Measurements from ENCODE around the gene VDR.
A peak's percentile ranks its signal among the peaks of the same experiment; 100 is the strongest.
"Not testable (repeated sequence)": the region's sequence is repeated elsewhere in the genome, so short reads cannot be mapped to it uniquely, and the experiment has no call there.

The VDR gene

GRCh38 chr12:47812797-47813510 is 91.8 kb downstream of the VDR start:
- peak; percentile 85 for DNase-seq (ENCODE audit: low read depth)

- no peak for DNase-seq (ENCODE audit: low read depth)
These were observed 93.0 kb downstream of the VDR start for GRCh38 chr12:47811581-47812484.

GRCh38 chr12:47811072-47811396 is 93.8 kb downstream of the VDR start:
- no peak for DNase-seq (ENCODE audit: low read depth)

DNA sequence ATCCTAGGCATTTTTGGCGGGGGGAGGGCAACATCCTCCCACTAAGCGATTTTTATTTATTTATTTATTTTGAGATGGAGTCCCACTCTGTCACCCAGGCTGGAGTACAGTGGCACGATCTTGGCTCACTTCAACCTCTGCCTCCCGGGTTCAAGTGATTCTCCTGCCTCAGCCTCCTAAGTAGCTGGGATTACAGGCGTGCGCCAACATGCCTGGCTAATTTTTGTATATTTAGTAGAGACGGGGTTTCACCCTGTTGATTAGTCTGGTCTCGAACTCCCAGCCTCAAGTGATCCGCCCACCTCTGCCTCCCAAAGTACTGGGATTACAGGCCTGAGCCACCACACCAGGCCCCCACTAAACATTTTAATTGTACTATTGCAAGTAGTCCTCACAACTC is 95.3 kb downstream of the VDR start:
- not testable (repeated sequence) for DNase-seq (ENCODE audit: low read depth)

DNA sequence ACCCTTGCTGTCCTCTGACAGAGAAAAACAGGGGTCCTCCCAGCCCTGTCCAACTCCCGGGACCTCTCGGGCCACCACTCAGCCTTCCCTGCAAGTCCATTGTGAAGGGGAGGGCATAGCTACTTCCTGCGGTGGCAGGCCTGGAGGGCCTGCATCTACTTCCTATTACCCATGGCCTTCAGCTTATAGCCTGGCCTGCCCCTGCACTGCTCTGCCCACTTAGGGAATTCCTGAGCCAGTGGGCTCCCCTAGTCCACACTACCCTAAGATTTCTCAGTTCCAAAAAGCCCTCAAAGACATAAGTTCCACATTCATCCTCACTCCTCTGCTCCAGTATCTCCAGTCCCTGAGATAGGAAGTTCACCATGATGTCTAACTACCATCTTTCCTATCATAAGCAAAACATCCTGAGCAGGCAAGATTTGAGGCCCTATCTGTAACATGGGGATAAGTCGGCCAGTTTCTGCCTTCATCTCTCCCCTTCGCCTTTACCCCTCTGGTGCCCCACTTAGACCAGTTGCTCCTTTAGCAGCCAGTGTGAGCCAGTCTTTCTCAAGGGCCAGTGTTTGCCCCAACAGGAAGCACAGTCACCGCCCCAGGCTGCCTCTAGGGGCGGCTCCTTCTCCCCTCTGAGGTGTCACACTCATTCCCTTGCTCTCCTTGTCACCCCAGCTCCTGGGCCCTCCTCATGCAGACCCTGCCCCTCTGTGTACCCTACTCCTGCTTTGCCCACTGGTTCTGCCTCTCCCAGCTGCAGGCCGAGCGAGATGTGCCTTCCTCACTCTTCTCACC is 96.0 kb downstream of the VDR start:
- peak; percentile 24 for DNase-seq (ENCODE audit: low read depth)

DNA sequence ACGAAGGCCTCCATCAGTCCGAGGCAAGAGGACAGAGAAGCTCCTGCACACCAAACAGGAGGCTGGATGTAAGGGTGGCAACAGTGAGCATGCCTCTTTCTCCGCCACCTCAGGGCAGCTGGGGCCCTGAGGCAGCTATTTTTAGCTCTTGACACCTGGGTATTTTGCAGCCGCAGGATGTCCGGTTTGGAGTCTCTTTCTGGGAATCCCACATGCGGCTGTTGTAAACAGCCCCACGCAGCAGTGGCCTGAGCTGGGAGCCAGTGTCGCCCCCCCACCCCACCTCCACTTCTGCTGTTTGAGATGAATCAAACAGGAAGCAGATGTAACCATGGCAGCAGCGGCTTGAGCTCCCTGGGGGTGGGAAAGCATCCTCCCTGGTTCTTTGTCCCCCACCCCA is 96.7 kb downstream of the VDR start:
- DNase-seq (ENCODE audit: low read depth), result peak; percentile 66

- no peak for DNase-seq (ENCODE audit: low read depth)
These were observed 97.5 kb downstream of the VDR start for GRCh38 chr12:47807338-47807737.

DNA sequence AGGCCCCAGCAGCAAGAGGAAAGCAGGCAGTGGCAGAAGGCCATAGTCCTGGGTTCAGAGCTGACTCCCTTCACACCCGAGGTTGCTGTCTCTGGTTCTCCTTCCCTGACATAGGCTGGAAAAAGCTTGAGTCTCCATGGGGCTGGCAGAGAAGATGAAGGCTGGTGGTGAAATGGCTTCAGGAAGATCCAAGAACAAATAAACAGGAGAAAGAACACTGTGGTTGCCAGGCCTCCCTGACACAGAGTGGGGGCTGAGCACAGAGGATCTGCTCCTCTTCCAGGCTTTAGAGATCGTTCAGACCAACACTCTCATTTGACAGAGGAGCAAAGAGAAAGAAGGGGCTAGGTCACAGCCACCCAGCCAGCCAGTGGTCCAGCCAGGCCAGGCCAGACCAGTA is 99.4 kb downstream of the VDR start:
- no peak for DNase-seq (ENCODE audit: low read depth)

DNA sequence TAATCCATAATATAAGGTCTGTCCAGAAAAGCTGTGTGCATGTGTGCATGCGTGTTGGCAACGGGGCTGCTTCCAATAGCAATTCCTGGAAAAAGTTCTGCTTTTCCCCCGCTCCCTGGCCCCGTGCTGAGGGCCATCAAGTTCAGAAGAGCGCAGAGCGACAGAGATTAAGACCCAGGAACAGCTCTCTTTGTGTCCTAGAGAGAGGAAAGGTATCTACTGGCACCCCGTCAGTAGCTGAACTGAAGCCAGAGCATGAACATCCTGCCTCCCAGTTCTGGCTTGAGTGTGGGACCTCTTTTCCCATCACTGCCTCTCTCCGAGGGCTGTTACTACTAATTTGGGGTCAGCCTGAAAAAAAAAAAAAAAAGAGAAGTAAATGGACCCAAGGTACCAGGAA is 100.6 kb downstream of the VDR start:
- DNase-seq (ENCODE audit: low read depth), result no peak

DNA sequence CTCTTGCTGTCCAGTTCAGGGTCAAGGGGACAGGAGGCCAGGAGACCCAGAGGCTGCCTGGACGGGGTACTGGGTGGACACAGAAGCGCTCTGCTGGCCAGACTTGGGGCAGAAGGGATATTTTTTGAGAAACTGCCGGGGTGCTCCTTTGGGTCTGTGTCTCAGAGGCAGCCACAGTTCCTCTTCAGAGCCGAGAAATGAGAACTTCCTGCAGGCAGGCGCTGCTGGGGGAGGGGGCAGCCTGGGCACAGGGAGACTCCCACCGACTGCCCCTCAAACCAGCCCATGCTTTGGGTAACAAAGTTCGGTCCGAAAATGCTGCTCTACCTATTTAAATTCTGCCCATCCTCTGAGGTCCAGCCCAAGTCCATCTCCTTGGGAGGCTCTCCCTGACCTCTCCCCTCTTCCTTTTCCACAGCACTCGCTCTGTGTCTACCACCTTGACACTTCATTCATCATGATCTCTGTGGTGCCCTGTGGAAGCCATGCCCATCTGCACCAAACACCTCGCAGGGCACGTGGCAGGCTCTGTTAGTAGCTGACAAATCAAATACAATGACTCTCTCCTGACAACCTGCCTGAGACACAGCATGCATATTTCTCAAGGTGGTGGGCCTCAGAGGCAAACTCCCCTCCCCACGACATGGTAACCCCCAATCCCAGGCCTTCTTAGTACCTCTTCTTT is 101.5 kb downstream of the VDR start:
- DNase-seq (ENCODE audit: low read depth), result no peak

GRCh38 chr12:47802312-47802711 is 102.5 kb downstream of the VDR start:
- DNase-seq (ENCODE audit: low read depth), result no peak

GRCh38 chr12:47801904-47802246 is 102.9 kb downstream of the VDR start:
- DNase-seq (ENCODE audit: low read depth), result no peak

- no peak for DNase-seq (ENCODE audit: low read depth)
These were observed 103.5 kb downstream of the VDR start for GRCh38 chr12:47801170-47801903.

DNA sequence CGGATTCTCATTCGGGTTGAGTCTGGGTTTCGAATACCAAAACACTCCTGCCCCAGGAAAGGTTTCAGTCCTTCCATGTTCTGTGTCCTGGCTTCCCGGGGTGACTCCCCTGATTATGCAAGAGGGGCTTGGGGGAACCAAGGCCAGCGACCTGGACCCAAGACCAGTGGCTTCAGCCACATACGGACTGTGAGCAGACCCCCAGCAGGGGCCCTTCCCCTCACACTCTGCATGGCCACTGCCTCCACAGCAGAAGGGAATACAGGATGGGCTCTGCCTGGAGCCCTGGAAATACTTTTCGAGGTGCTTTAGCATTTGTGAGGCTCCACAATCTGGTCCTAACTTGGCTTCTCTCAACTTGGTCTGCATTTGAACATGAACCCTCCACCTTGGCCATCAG is 104.2 kb downstream of the VDR start:
- no peak for DNase-seq (ENCODE audit: low read depth)

- DNase-seq (ENCODE audit: low read depth), result no peak
These were observed 105.3 kb downstream of the VDR start for GRCh38 chr12:47799357-47799955.

DNA sequence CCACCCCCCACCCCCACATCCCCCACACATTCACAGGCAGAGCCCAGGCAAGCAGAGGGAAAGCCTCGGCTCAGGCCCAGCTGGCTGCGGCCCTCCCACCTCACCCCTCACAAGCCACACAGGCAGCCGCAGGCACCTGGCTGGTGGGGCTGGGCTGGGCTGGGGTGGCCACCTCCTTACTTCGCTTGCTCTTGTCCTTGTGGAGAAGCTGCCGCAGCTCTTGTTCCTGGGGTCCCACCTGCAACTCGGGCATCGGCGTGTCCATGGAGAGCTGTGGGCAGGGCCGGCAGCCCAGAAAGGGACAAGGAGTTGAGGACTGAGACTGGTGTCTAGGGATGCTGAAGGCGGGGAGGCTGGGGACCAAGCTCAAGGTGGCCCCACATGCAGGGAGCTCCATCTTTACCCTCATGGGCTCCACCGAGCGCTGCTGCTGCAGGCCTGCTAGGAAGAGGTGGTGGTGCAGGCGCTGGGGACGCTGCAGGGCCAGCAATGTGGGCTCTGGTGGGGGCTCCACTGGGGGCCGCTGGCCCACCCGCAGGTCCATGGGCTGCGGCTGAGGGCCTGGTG is 106.3 kb downstream of the VDR start:
- no peak for DNase-seq (ENCODE audit: low read depth)

DNA sequence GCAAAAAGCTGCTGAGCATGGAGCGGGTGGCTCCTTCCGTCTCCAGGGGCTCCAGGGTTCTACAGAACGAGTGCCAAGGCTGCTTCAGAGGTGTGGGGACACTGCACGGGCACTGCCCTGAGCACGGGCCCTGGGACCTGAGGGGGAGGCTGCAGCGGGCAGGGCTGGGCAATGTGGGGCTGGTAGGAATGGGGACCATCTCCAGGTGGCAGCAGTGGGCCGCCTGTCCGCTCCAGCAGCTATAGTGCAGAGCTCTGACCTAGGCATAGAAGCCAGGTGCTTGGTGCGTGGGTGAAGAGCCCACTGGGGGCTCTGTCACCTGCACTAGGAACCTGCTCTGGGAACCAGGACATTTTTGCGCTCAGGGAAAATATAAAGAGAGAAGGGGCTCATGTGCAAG is 107.4 kb downstream of the VDR start:
- no peak for DNase-seq (ENCODE audit: low read depth)

GRCh38 chr12:47795814-47796411 is 108.9 kb downstream of the VDR start:
- no peak for DNase-seq (ENCODE audit: low read depth)

GRCh38 chr12:47795121-47795813 is 109.5 kb downstream of the VDR start:
- DNase-seq (ENCODE audit: low read depth), result no peak

GRCh38 chr12:47794679-47795078 is 110.1 kb downstream of the VDR start:
- no peak for DNase-seq (ENCODE audit: low read depth)
